Upper lobe of left lung (tissue), 4 donors: ENCODE results near the gene MRPL24.

Experiments used
- CTCF ChIP-seq, 6 experiments: fragments of 450-650 bp in 4 of 6; fragments of 200-600 bp in 2 of 6; sonication (generic) in 2 of 6; IDR thresholded peaks; one replicate each; pipeline ENCODE4 v1.5.1; 2016 to 2019; ENCODE audit warnings: antibody characterized with exemption in 6 of 6
- EP300 ChIP-seq, 4 donors: sonication (generic); formaldehyde crosslinking; IDR thresholded peaks; one replicate each; pipeline ENCODE4 v1.5.1; 2017; ENCODE audit warnings: antibody characterized with exemption in 4 of 4, control low read depth in 2 of 4
- POLR2A ChIP-seq, 4 donors: fragments of 450-650 bp; IDR thresholded peaks; one replicate each; pipeline ENCODE4 v1.5.1; 2016 to 2017; ENCODE audit warnings: antibody characterized with exemption in 4 of 4, mild to moderate bottlenecking in 2 of 4
- POLR2AphosphoS5 ChIP-seq, 2 donors: sonication (generic); formaldehyde crosslinking; IDR thresholded peaks; one replicate each; pipeline ENCODE4 v1.5.1; 2017; ENCODE audit warnings: antibody characterized with exemption in 2 of 2

- TF ChIP-seq POLR2A (IDR thresholded peaks at IDR 0.05): no peak
- TF ChIP-seq CTCF (IDR thresholded peaks at IDR 0.05): no peak
- no peak for TF ChIP-seq POLR2AphosphoS5 (IDR thresholded peaks at IDR 0.05)
- no peak for TF ChIP-seq EP300 (IDR thresholded peaks at IDR 0.05)
Observed at GRCh38 chr1:156709757-156710489, 31.0 kb downstream of the MRPL24 start.
